H9 (cell line): ENCODE data around the gene CDH13. TPM values are rescaled to one million over a fixed set of nuclear protein-coding genes. Genes with fewer than 3 reads are reported as not detected.

Experiments
- DNase-seq: peaks from one replicate; pipeline ENCODE4 v3.0.0-alpha.2; 2017
- H2AFZ ChIP-seq: one replicate; pipeline ENCODE4 v1.6.1; 2013; ENCODE audit warnings: mild to moderate bottlenecking, low read length, control low read depth, moderate library complexity
- H2AK5ac ChIP-seq: 2 replicates; pipeline ENCODE4 v1.6.1; 2013; ENCODE audit warnings: low read length, control low read depth, mixed read lengths; ENCODE audit not compliant: insufficient read length
- H2BK120ac ChIP-seq: one replicate; pipeline ENCODE4 v1.6.1; 2013; ENCODE audit warnings: low read depth, mild to moderate bottlenecking, low read length, control low read depth, inconsistent platforms; ENCODE audit not compliant: poor library complexity, severe bottlenecking
- H2BK12ac ChIP-seq: 2 replicates; pipeline ENCODE4 v1.6.1; 2013; ENCODE audit warnings: low read length, control low read depth, mixed read lengths, low read depth; ENCODE audit not compliant: insufficient read length
- H2BK15ac ChIP-seq: 2 replicates; pipeline ENCODE4 v1.6.1; 2013; ENCODE audit warnings: low read depth, low read length, control low read depth
- H2BK20ac ChIP-seq: one replicate; pipeline ENCODE4 v1.6.1; 2013; ENCODE audit warnings: low read depth, mild to moderate bottlenecking, low read length, control low read depth, inconsistent platforms; ENCODE audit not compliant: poor library complexity, severe bottlenecking
- H2BK5ac ChIP-seq: 2 replicates; pipeline ENCODE4 v1.6.1; 2013; ENCODE audit warnings: low read length, control low read depth, mixed read lengths; ENCODE audit not compliant: insufficient read length
- H3K14ac ChIP-seq: 2 replicates; pipeline ENCODE4 v1.6.1; 2013; ENCODE audit warnings: low read length, control low read depth; ENCODE audit not compliant: insufficient read depth
- H3K18ac ChIP-seq: 2 replicates; pipeline ENCODE4 v1.6.1; 2013; ENCODE audit warnings: low read depth, mild to moderate bottlenecking, mixed read lengths, low read length, control low read depth; ENCODE audit not compliant: insufficient read length
- H3K23ac ChIP-seq: 2 replicates; pipeline ENCODE4 v1.6.1; 2013; ENCODE audit warnings: low read length, control low read depth, mixed read lengths, low read depth; ENCODE audit not compliant: insufficient read length
- H3K23me2 ChIP-seq: 2 replicates; pipeline ENCODE4 v1.6.1; 2013; ENCODE audit warnings: low read depth, mild to moderate bottlenecking, mixed read lengths, low read length, control low read depth; ENCODE audit not compliant: insufficient read length, poor library complexity, severe bottlenecking
- H3K27ac ChIP-seq: 2 replicates; pipeline ENCODE4 v1.5.1; 2013; ENCODE audit warnings: low read length, control low read depth, mixed read lengths, low read depth; ENCODE audit not compliant: insufficient read length
- H3K27me3 ChIP-seq: 2 replicates; pipeline ENCODE4 v1.6.1; 2013; ENCODE audit warnings: low read length, control low read depth, inconsistent platforms; ENCODE audit not compliant: insufficient read depth
- H3K4ac ChIP-seq: 2 replicates; pipeline ENCODE4 v1.6.1; 2013; ENCODE audit warnings: low read depth, mild to moderate bottlenecking, control low read depth, inconsistent platforms, low read length, moderate library complexity
- H3K4me1 ChIP-seq: 2 replicates; pipeline ENCODE4 v1.6.1; 2013; ENCODE audit warnings: low read length, control low read depth, inconsistent platforms; ENCODE audit not compliant: insufficient read depth
- H3K4me2 ChIP-seq: 2 replicates; pipeline ENCODE4 v1.6.1; 2013; ENCODE audit warnings: low read length, control low read depth, mixed read lengths; ENCODE audit not compliant: insufficient read length, insufficient read depth
- H3K56ac ChIP-seq: 2 replicates; pipeline ENCODE4 v1.6.1; 2013; ENCODE audit warnings: low read depth, mild to moderate bottlenecking, mixed read lengths, low read length, control low read depth; ENCODE audit not compliant: insufficient read length
- H3K79me1 ChIP-seq: 2 replicates; pipeline ENCODE4 v1.6.1; 2013; ENCODE audit warnings: low read depth, mild to moderate bottlenecking, moderate library complexity, low read length, control low read depth, inconsistent platforms; ENCODE audit not compliant: insufficient read depth, poor library complexity, severe bottlenecking
- H3K79me2 ChIP-seq: 2 replicates; pipeline ENCODE4 v1.6.1; 2013; ENCODE audit warnings: low read length, control low read depth, inconsistent platforms; ENCODE audit not compliant: insufficient read depth
- H3K9ac ChIP-seq: 2 replicates; pipeline ENCODE4 v1.6.1; 2013; ENCODE audit warnings: low read length, control low read depth, mixed read lengths; ENCODE audit not compliant: insufficient read length; ENCODE audit errors: extremely low read depth
- H3K9me3 ChIP-seq: one replicate; pipeline ENCODE4 v1.6.1; 2013; ENCODE audit warnings: low read depth, low read length, inconsistent platforms; ENCODE audit not compliant: control insufficient read depth
- H3T11ph ChIP-seq: one replicate; pipeline ENCODE4 v1.6.1; 2013; ENCODE audit warnings: mild to moderate bottlenecking, low read length, control low read depth, inconsistent platforms
- H4K20me1 ChIP-seq: one replicate; pipeline ENCODE4 v1.6.1; 2013; ENCODE audit not compliant: control insufficient read depth, insufficient read length, insufficient read depth
- H4K5ac ChIP-seq: 2 replicates; pipeline ENCODE4 v1.6.1; 2013; ENCODE audit warnings: low read depth, mild to moderate bottlenecking, mixed read lengths, low read length, control low read depth; ENCODE audit not compliant: insufficient read length
- H4K8ac ChIP-seq: replicated peaks from 2 replicates; pipeline ENCODE4 v1.6.1; 2013; ENCODE audit warnings: low read length, control low read depth, mixed read lengths, low read depth; ENCODE audit not compliant: insufficient read length
- H4K91ac ChIP-seq: 2 replicates; pipeline ENCODE4 v1.6.1; 2013; ENCODE audit warnings: low read depth, mild to moderate bottlenecking, moderate library complexity, mixed read lengths, low read length, control low read depth; ENCODE audit not compliant: insufficient read length
- H3K27ac Mint-ChIP-seq, 3 experiments: 2 replicates in 2 of 3; 3 replicates in 1 of 3; pipeline ENCODE4 v1.8.0; 2020 to 2021; ENCODE audit warnings: mixed read lengths in 3 of 3, mild to moderate bottlenecking in 1 of 3, moderate library complexity in 1 of 3
- H3K27me3 Mint-ChIP-seq: 2 replicates; pipeline ENCODE4 v1.8.0; 2021; ENCODE audit warnings: low read depth, mild to moderate bottlenecking, moderate library complexity, mixed read lengths
- H3K36me3 Mint-ChIP-seq, 3 experiments: 2 replicates in 2 of 3; 3 replicates in 1 of 3; pipeline ENCODE4 v1.8.0; 2020 to 2021; ENCODE audit warnings: low read depth in 3 of 3, mixed read lengths in 3 of 3; ENCODE audit not compliant: insufficient read depth in 1 of 3
- H3K4me1 Mint-ChIP-seq, 2 experiments: 2 replicates each; pipeline ENCODE4 v1.8.0; 2020; ENCODE audit warnings: mixed read lengths in 2 of 2
- H3K4me3 Mint-ChIP-seq, 2 experiments: 2 replicates in 1 of 2; 3 replicates in 1 of 2; pipeline ENCODE4 v1.8.0; 2020 to 2021; ENCODE audit warnings: mild to moderate bottlenecking in 2 of 2, mixed read lengths in 2 of 2, moderate library complexity in 1 of 2
- H3K9me3 Mint-ChIP-seq, 2 experiments: 2 replicates in 1 of 2; 3 replicates in 1 of 2; pipeline ENCODE4 v1.8.0; 2020; ENCODE audit warnings: mild to moderate bottlenecking in 2 of 2, mixed read lengths in 2 of 2, moderate library complexity in 1 of 2
- CTCF ChIP-seq: fragments of 200-600 bp; sonication (generic); conservative IDR thresholded peaks from 3 replicates; pipeline ENCODE4 v1.8.0; 2021; ENCODE audit warnings: antibody characterized with exemption, mild to moderate bottlenecking
- WGBS: extraction: QIAGEN DNeasy Blood & Tissue Kit; methylation state at CpG from one replicate; pipeline ENCODE4 v1.1.7; 2013; ENCODE audit warnings: missing lambda C conversion rate, low lambda C conversion rate, mixed read lengths; ENCODE audit not compliant: insufficient read length; ENCODE audit errors: extremely low coverage; 5-methylcytosine and 5-hydroxymethylcytosine counted together
- total RNA-seq: library from RNA; stranded (reverse); gene quantifications from 2 replicates; pipeline ENCODE4 v1.2.1, GENCODE V29; 2021

The CDH13 gene
- total RNA-seq, 1 experiment from 2014 or later: 1.5 TPM

- H3K9me3 Mint-ChIP-seq: peaks cover 0 to 6% of the 10 kb centered on the region in 2 experiments; a peak in 3 of 5 replicates
- H3K27ac Mint-ChIP-seq: no peak overlapping the region; a peak in 1 of 7 replicates
- no peak overlapping the region for H3K4me3 Mint-ChIP-seq
- TF ChIP-seq CTCF: no peak
- H3K79me2 ChIP-seq: no peaks in the 10 kb centered on the region
- H3K9ac ChIP-seq: no peak overlapping the region
- no peak overlapping the region for H3K23ac ChIP-seq
- H3K4me1 Mint-ChIP-seq: peaks cover 14 to 21% of the 10 kb centered on the region in 2 experiments
- peaks cover 0 to 1% (median 0%) of the 10 kb centered on the region in 3 experiments; a peak in 1 of 7 replicates for H3K36me3 Mint-ChIP-seq
- no peak overlapping the region for H3T11ph ChIP-seq
- H2AK5ac ChIP-seq: no peak overlapping the region
- H2BK120ac ChIP-seq: no peak overlapping the region
- no peak overlapping the region for H3K27ac ChIP-seq
- H3K4ac ChIP-seq: no peak overlapping the region
- H4K20me1 ChIP-seq: no peaks in the 10 kb centered on the region
- no peak overlapping the region for H2BK5ac ChIP-seq
- no peak overlapping the region for H2BK15ac ChIP-seq
- H3K27me3 ChIP-seq: no peaks in the 10 kb centered on the region
- H3K9me3 ChIP-seq: no peaks in the 10 kb centered on the region
- H2BK20ac ChIP-seq: no peak overlapping the region
- H2BK12ac ChIP-seq: no peak overlapping the region
- no peak overlapping the region for H3K56ac ChIP-seq
- peaks cover 8% of the 10 kb centered on the region; the same call in 1 of the 2 replicates for H3K4me1 ChIP-seq
- no CpG with 5 or more reads among the region's 3 CpGs for WGBS
- DNase-seq: no peak
- no peak overlapping the region for H4K8ac ChIP-seq
- H3K4me2 ChIP-seq: no peak overlapping the region
- H3K18ac ChIP-seq: no peak overlapping the region
- no peaks in the 10 kb centered on the region for H3K23me2 ChIP-seq
- H3K27me3 Mint-ChIP-seq: peaks cover 2% of the 10 kb centered on the region
- no peak overlapping the region for H2AFZ ChIP-seq
- H4K91ac ChIP-seq: no peak overlapping the region
- no peak overlapping the region for H4K5ac ChIP-seq
- no peaks in the 10 kb centered on the region for H3K79me1 ChIP-seq
- no peak overlapping the region for H3K14ac ChIP-seq
Observed at GRCh38 chr16:83579436-83579835, 952.7 kb downstream of the CDH13 start.
